ENCODE measurements around the gene APBB1IP. TPM values are rescaled to one million over a fixed set of nuclear protein-coding genes. Genes with fewer than 3 reads are reported as not detected.

APBB1IP gene
- total and polyA plus RNA-seq, 9 of the 15 experiments (the other 6 are each of a cell fraction or from before 2014, with no cell fraction given): 0.03 to 0.11 (median 0.06) TPM; not detected in 4

DNA sequence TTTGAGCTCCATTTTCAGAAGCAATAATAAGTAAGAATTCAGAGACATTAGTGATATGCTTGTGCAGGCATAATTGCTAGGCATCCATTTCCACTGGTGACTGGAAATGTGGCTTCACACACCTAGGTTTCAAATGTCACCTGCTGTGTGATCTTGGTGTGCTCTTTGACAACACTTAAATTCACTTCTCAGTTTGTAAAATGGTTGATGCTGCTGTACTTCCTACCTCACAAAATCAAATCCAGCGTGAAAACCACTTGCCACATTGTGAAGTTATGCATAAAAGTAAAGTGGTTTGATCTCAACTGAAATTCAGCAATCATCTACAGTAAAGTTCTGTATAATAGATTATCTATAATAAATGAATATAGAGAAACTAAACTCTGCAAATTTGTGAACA is 82.4 kb downstream of the APBB1IP start:
- TF ChIP-seq MTA3 (IDR thresholded peaks at IDR 0.05; ENCODE audit: borderline replicate concordance): no peak
- no peak for TF ChIP-seq NFYB (IDR thresholded peaks at IDR 0.05; ENCODE audit: extremely low read depth, insufficient read length)
- TF ChIP-seq KLF1 (tag; IDR thresholded peaks at IDR 0.05): no peak
- TF ChIP-seq, protein P1, sequence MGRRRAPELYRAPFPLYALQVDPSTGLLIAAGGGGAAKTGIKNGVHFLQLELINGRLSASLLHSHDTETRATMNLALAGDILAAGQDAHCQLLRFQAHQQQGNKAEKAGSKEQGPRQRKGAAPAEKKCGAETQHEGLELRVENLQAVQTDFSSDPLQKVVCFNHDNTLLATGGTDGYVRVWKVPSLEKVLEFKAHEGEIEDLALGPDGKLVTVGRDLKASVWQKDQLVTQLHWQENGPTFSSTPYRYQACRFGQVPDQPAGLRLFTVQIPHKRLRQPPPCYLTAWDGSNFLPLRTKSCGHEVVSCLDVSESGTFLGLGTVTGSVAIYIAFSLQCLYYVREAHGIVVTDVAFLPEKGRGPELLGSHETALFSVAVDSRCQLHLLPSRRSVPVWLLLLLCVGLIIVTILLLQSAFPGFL (CRISPR knock-in tag; IDR thresholded peaks at IDR 0.05): no peak
- TF ChIP-seq ETV1 (tag; conservative IDR thresholded peaks at IDR 0.05; ENCODE audit: low read depth): no peak
- no peak for TF ChIP-seq POLR2A (conservative IDR thresholded peaks at IDR 0.05)
- TF ChIP-seq, protein P2, sequence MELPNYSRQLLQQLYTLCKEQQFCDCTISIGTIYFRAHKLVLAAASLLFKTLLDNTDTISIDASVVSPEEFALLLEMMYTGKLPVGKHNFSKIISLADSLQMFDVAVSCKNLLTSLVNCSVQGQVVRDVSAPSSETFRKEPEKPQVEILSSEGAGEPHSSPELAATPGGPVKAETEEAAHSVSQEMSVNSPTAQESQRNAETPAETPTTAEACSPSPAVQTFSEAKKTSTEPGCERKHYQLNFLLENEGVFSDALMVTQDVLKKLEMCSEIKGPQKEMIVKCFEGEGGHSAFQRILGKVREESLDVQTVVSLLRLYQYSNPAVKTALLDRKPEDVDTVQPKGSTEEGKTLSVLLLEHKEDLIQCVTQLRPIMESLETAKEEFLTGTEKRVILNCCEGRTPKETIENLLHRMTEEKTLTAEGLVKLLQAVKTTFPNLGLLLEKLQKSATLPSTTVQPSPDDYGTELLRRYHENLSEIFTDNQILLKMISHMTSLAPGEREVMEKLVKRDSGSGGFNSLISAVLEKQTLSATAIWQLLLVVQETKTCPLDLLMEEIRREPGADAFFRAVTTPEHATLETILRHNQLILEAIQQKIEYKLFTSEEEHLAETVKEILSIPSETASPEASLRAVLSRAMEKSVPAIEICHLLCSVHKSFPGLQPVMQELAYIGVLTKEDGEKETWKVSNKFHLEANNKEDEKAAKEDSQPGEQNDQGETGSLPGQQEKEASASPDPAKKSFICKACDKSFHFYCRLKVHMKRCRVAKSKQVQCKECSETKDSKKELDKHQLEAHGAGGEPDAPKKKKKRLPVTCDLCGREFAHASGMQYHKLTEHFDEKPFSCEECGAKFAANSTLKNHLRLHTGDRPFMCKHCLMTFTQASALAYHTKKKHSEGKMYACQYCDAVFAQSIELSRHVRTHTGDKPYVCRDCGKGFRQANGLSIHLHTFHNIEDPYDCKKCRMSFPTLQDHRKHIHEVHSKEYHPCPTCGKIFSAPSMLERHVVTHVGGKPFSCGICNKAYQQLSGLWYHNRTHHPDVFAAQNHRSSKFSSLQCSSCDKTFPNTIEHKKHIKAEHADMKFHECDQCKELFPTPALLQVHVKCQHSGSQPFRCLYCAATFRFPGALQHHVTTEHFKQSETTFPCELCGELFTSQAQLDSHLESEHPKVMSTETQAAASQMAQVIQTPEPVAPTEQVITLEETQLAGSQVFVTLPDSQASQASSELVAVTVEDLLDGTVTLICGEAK (IDR thresholded peaks at IDR 0.05): no peak
- TF ChIP-seq, protein P2 (CRISPR knock-in tag; IDR thresholded peaks at IDR 0.05): no peak
- TF ChIP-seq, protein P3, sequence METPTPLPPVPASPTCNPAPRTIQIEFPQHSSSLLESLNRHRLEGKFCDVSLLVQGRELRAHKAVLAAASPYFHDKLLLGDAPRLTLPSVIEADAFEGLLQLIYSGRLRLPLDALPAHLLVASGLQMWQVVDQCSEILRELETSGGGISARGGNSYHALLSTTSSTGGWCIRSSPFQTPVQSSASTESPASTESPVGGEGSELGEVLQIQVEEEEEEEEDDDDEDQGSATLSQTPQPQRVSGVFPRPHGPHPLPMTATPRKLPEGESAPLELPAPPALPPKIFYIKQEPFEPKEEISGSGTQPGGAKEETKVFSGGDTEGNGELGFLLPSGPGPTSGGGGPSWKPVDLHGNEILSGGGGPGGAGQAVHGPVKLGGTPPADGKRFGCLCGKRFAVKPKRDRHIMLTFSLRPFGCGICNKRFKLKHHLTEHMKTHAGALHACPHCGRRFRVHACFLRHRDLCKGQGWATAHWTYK (CRISPR knock-in tag; IDR thresholded peaks at IDR 0.05): no peak
- Histone ChIP-seq H3K9ac (ENCODE audit: insufficient read depth in 1 of 2, low read depth in 2 of 2, low read length in 2 of 2) (no peak overlapping the region), H4K20me1 (replicated peaks; ENCODE audit: control insufficient read depth, insufficient read depth, low read length) (no peaks in the 10 kb centered on the region), H3K4me2 (ENCODE audit: insufficient read depth, low read length) (no peak overlapping the region), H3K36me3 (ENCODE audit: control insufficient read depth, insufficient read depth, low read length) (no peaks in the 10 kb centered on the region), H3K4me1 (replicated peaks in 1 of 2; ENCODE audit: control insufficient read depth in 2 of 2, insufficient read depth in 2 of 2, low read length in 2 of 2) (no peaks in the 10 kb centered on the region; a peak in 1 of 5 replicates), H3K27ac (ENCODE audit: extremely low read depth, low read depth, low read length) (no peak overlapping the region), H3K4me3 (no peak overlapping the region), H3K27me3 (ENCODE audit: control insufficient read depth in 2 of 2, insufficient read depth in 2 of 2, low read length in 2 of 2) (no peaks in the 10 kb centered on the region), H3K9me3 (replicated peaks; ENCODE audit: control insufficient read depth, insufficient read depth, low read depth, low read length) (no peaks in the 10 kb centered on the region), H3K79me2 (ENCODE audit: control insufficient read depth, insufficient read depth, low read length) (no peaks in the 10 kb centered on the region), H3K9me1 (ENCODE audit: control insufficient read depth, insufficient read depth, low read length) (no peaks in the 10 kb centered on the region), H2AFZ (ENCODE audit: low read depth, low read length) (no peak overlapping the region)
- intact Hi-C loops (cut with micrococcal nuclease) (no loop called here), in situ Hi-C loops (cut with MboI) (no loop called here)
- BruUV-seq (replicated peaks): no TSS peak
- DNase-seq (ENCODE audit: extremely low read depth in 1 of 4, low spot score in 3 of 4) (no peak), FAIRE-seq (no peak), ATAC-seq (no peak)
- POLR2A ChIA-PET: no interaction called here
- CTCF ChIA-PET (ENCODE audit: low intra/inter-chr PET ratio): no interaction called here
- WGBS (ENCODE audit: insufficient coverage, low coverage, missing lambda C conversion rate): 0% methylated on average over 1 of the region's 1 CpG

All from K562 (cell line).